Mesenchymal stem cell (in vitro differentiated cells and primary cell): ENCODE results near the gene FAM50B.

Source experiments
- DNase-seq: peaks from one replicate; pipeline ENCODE4 v3.0.0-alpha.2; 2013
- H2AFZ ChIP-seq: one replicate; pipeline ENCODE4 v1.6.1; 2013; ENCODE audit warnings: low read depth, mild to moderate bottlenecking, control low read depth, inconsistent platforms, low read length, moderate library complexity
- H2AK5ac ChIP-seq: 2 replicates; pipeline ENCODE4 v1.6.1; 2013; ENCODE audit warnings: low read length, moderate library complexity, mild to moderate bottlenecking, inconsistent platforms; ENCODE audit not compliant: severe bottlenecking
- H2BK120ac ChIP-seq: one replicate; pipeline ENCODE4 v1.6.1; 2013; ENCODE audit warnings: low read depth, mild to moderate bottlenecking, inconsistent platforms, low read length, moderate library complexity
- H2BK12ac ChIP-seq, 2 experiments: one replicate each; pipeline ENCODE4 v1.6.1; 2013; ENCODE audit warnings: inconsistent platforms in 2 of 2, low read length in 2 of 2, mild to moderate bottlenecking in 2 of 2, moderate library complexity in 2 of 2, control low read depth in 1 of 2
- H2BK15ac ChIP-seq: one replicate; pipeline ENCODE4 v1.6.1; 2013; ENCODE audit warnings: mild to moderate bottlenecking, low read depth, inconsistent platforms; ENCODE audit not compliant: poor library complexity, severe bottlenecking
- H2BK5ac ChIP-seq: 2 replicates; pipeline ENCODE4 v1.6.1; 2013; ENCODE audit warnings: low read depth, mild to moderate bottlenecking, low read length, control low read depth, inconsistent platforms; ENCODE audit not compliant: poor library complexity, severe bottlenecking
- H3K14ac ChIP-seq, 2 experiments: one replicate each; pipeline ENCODE4 v1.6.1; 2013; ENCODE audit warnings: inconsistent platforms in 2 of 2, low read length in 2 of 2, control low read depth in 1 of 2, mild to moderate bottlenecking in 1 of 2, moderate library complexity in 1 of 2
- H3K18ac ChIP-seq, 2 experiments: one replicate each; pipeline ENCODE4 v1.6.1; 2013; ENCODE audit warnings: inconsistent platforms in 2 of 2, low read length in 2 of 2, control low read depth in 1 of 2, low read depth in 1 of 2, mild to moderate bottlenecking in 1 of 2
- H3K23ac ChIP-seq, 2 experiments: one replicate each; pipeline ENCODE4 v1.6.1; 2013; ENCODE audit warnings: inconsistent platforms in 2 of 2, low read length in 2 of 2, mild to moderate bottlenecking in 2 of 2, moderate library complexity in 2 of 2, control low read depth in 1 of 2
- H3K27ac ChIP-seq: 2 replicates; pipeline ENCODE4 v1.5.1; 2013; ENCODE audit warnings: mild to moderate bottlenecking, moderate library complexity, low read length, control low read depth, inconsistent platforms; ENCODE audit not compliant: poor library complexity, severe bottlenecking
- H3K27me3 ChIP-seq, 2 experiments: 2 replicates each; pipeline versions ENCODE4 v1.6.1 to v1.7.0; 2013; ENCODE audit warnings: low read length in 2 of 2, mild to moderate bottlenecking in 2 of 2, moderate library complexity in 2 of 2, control low read depth in 1 of 2, inconsistent platforms in 1 of 2; ENCODE audit not compliant: control insufficient read depth in 1 of 2, insufficient read depth in 1 of 2
- H3K36me3 ChIP-seq, 2 experiments: 2 replicates each; pipeline versions ENCODE4 v1.6.1 to v1.7.0; 2013; ENCODE audit warnings: low read length in 2 of 2, control low read depth in 1 of 2, inconsistent platforms in 1 of 2, low read depth in 1 of 2, mild to moderate bottlenecking in 1 of 2; ENCODE audit not compliant: insufficient read depth in 2 of 2, control insufficient read depth in 1 of 2
- H3K4ac ChIP-seq, 2 experiments: one replicate each; pipeline ENCODE4 v1.6.1; 2013; ENCODE audit warnings: inconsistent platforms in 2 of 2, low read length in 2 of 2, mild to moderate bottlenecking in 2 of 2, moderate library complexity in 2 of 2, control low read depth in 1 of 2, low read depth in 1 of 2
- H3K4me1 ChIP-seq: 2 replicates; pipeline ENCODE4 v1.6.1; 2013; ENCODE audit warnings: low read depth, low read length, control low read depth; ENCODE audit not compliant: control insufficient read depth, insufficient read depth
- H3K4me2 ChIP-seq: 2 replicates; pipeline ENCODE4 v1.6.1; 2013; ENCODE audit warnings: low read length, mild to moderate bottlenecking, inconsistent platforms; ENCODE audit not compliant: poor library complexity, severe bottlenecking
- H3K4me3 ChIP-seq, 2 experiments: 2 replicates each; pipeline versions ENCODE4 v1.5.1 to v1.7.0; 2013; ENCODE audit warnings: low read length in 2 of 2, mild to moderate bottlenecking in 2 of 2, control low read depth in 1 of 2, low read depth in 1 of 2; ENCODE audit not compliant: insufficient read depth in 1 of 2
- H3K79me1 ChIP-seq: replicated peaks from 2 replicates; pipeline ENCODE4 v1.6.1; 2013; ENCODE audit warnings: mild to moderate bottlenecking, control low read depth, low read length, inconsistent platforms; ENCODE audit not compliant: poor library complexity, severe bottlenecking
- H3K9ac ChIP-seq: 2 replicates; pipeline ENCODE4 v1.7.0; 2013; ENCODE audit warnings: mild to moderate bottlenecking, low read length, moderate library complexity
- H3K9me3 ChIP-seq: 2 replicates; pipeline ENCODE4 v1.7.0; 2013; ENCODE audit warnings: mild to moderate bottlenecking, low read length; ENCODE audit not compliant: control insufficient read depth
- H4K8ac ChIP-seq: one replicate; pipeline ENCODE4 v1.6.1; 2013; ENCODE audit warnings: inconsistent platforms, mild to moderate bottlenecking, low read length, moderate library complexity
- H4K91ac ChIP-seq: one replicate; pipeline ENCODE4 v1.6.1; 2013; ENCODE audit warnings: mild to moderate bottlenecking, low read length, inconsistent platforms
- WGBS: methylation state at CpG from one replicate; pipeline ENCODE4 v1.1.7; 2013; ENCODE audit warnings: mixed read lengths; 5-methylcytosine and 5-hydroxymethylcytosine counted together

FAM50B gene

DNA sequence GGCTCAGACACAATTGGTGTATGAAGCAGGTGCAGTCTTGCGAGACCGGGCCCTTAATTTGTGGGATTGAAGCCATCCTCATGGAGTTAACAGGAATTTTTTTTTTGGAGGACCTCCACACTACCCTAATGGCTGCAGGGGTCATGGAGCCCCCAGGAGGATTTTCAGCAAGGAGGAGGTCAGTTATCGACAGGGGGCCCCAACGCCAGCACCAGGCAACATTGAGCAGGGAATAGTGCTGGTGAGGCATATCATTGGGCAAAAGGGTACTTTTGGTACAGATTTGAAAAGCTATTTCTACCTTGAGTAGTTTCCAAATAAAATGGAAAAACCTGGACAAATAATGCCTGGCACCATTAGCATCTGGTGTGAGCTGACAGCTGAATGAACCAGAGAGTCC lies 6.7 kb downstream of the FAM50B start:
- H3K36me3 ChIP-seq, result no peaks in the 10 kb centered on the region
- H3K9ac ChIP-seq, result no peak overlapping the region
- H3K14ac ChIP-seq, result no peak overlapping the region
- H2BK12ac ChIP-seq, result no peak overlapping the region
- H2BK120ac ChIP-seq, result no peak overlapping the region
- no peak for DNase-seq
- no peak overlapping the region for H3K27ac ChIP-seq
- H2AFZ ChIP-seq, result no peak overlapping the region
- H3K4me2 ChIP-seq, result no peak overlapping the region
- H3K4me1 ChIP-seq, result no peaks in the 10 kb centered on the region
- no peak overlapping the region for H4K8ac ChIP-seq
- H3K4me3 ChIP-seq, result no peak overlapping the region
- H3K18ac ChIP-seq, result no peak overlapping the region
- H3K27me3 ChIP-seq, result no peaks in the 10 kb centered on the region
- no peak overlapping the region for H3K4ac ChIP-seq
- H3K23ac ChIP-seq, result no peak overlapping the region
- H3K9me3 ChIP-seq, result no peaks in the 10 kb centered on the region
- no peak overlapping the region for H2BK15ac ChIP-seq
- H3K79me1 ChIP-seq, result no peaks in the 10 kb centered on the region
- H2AK5ac ChIP-seq, result no peak overlapping the region
- no peak overlapping the region for H2BK5ac ChIP-seq
- no peak overlapping the region for H4K91ac ChIP-seq
- WGBS, result 98% methylated on average over 4 of the region's 4 CpGs

DNA sequence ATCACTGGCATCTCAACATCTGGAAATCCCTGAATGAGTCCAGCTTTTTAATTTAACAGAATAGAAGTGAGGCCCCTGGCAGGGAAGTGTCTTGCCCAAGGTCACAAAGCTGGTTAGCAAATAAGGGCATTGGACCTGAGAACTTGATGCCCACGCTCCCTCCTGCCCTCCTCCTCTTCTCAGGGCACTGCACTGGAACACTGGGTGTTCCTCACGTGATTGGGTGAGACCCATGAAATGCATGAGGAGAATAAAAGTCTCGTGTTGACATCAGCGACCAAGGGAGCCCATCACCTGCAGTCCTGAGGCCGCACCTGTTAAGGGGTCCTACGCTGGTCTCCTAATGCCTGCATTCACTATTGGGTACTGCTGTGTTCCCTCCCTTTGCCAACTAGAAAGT lies 7.4 kb downstream of the FAM50B start:
- Histone ChIP-seq H3K27me3 (no peaks in the 10 kb centered on the region), H3K79me1 (no peaks in the 10 kb centered on the region), H3K4me3 (no peak overlapping the region), H3K14ac (no peak overlapping the region), H3K9ac (no peak overlapping the region), H3K4me1 (no peaks in the 10 kb centered on the region), H3K18ac (no peak overlapping the region), H2BK5ac (no peak overlapping the region), H4K91ac (no peak overlapping the region), H2AK5ac (no peak overlapping the region), H2BK12ac (no peak overlapping the region), H2AFZ (no peak overlapping the region), H3K27ac (no peak overlapping the region), H2BK120ac (no peak overlapping the region), H3K36me3 (no peaks in the 10 kb centered on the region), H3K4me2 (no peak overlapping the region), H4K8ac (no peak overlapping the region), H2BK15ac (no peak overlapping the region), H3K9me3 (no peaks in the 10 kb centered on the region), H3K4ac (no peak overlapping the region), H3K23ac (no peak overlapping the region)
- DNase-seq, result no peak
- 83% methylated on average over 6 of the region's 6 CpGs for WGBS

DNA sequence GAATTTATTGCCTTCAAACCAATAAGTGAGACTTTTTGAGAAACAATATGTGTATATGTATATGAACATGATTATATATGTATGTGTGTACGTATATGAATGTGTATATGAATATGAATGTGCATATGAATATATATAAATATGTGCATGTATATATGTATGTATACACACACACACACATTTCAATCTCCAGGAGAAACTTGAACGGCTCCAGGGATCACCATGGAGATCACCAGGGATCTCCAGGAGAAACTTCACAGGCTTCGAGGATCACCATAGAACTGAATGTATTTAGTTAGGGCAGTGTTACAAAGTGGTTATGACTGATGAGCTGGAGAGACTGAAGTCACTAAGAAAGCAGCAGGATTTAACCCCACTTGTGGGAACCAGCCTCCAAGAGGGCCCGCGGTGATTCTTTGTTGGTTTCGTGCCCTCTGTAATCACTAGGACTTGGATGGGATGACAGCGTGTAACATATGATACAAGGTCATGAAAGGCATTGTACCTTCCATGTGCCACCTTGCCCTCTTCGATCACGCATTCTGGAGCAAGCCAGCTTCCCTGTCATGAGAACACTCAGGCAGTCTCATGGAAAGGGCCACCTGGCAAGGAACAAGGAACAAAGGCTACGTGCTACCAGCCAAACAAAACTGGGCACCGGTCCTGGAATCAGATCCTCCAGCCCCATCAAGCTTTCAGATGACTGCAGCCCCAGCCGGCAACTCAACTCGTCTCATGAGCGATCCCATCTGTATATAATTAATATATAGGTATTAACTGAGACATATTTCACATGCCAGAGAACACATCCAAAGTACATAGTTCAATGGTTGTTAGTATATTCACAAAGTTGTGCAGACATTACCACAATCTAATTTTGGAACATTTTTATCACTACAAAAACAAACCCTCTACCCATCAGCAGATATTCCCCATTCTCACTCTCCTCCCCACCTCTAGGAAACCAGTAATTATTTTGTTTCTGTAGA lies 8.6 kb downstream of the FAM50B start:
- H3K4me3 ChIP-seq, result no peak overlapping the region
- no peaks in the 10 kb centered on the region for H3K36me3 ChIP-seq
- H2AFZ ChIP-seq, result no peak overlapping the region
- no peak overlapping the region for H3K4ac ChIP-seq
- H2BK5ac ChIP-seq, result no peak overlapping the region
- H3K4me1 ChIP-seq, result no peaks in the 10 kb centered on the region
- H3K27ac ChIP-seq, result no peak overlapping the region
- H4K91ac ChIP-seq, result no peak overlapping the region
- H3K9ac ChIP-seq, result no peak overlapping the region
- peaks cover 0 to 5% of the 10 kb centered on the region in 2 experiments for H3K27me3 ChIP-seq
- peak overlapping the region in 1 of 2 experiments; percentile 75 for H3K14ac ChIP-seq
- no peak overlapping the region for H2BK120ac ChIP-seq
- no peak overlapping the region for H2BK12ac ChIP-seq
- peak overlapping the region in 1 of 2 experiments; percentile 57 for H3K18ac ChIP-seq
- H3K9me3 ChIP-seq, result no peaks in the 10 kb centered on the region
- no peak overlapping the region for H3K4me2 ChIP-seq
- H4K8ac ChIP-seq, result no peak overlapping the region
- no peak overlapping the region for H2BK15ac ChIP-seq
- WGBS, result 96% methylated on average over 10 of the region's 14 CpGs
- no peak for DNase-seq
- no peaks in the 10 kb centered on the region for H3K79me1 ChIP-seq
- H2AK5ac ChIP-seq, result no peak overlapping the region
- H3K23ac ChIP-seq, result no peak overlapping the region

DNA sequence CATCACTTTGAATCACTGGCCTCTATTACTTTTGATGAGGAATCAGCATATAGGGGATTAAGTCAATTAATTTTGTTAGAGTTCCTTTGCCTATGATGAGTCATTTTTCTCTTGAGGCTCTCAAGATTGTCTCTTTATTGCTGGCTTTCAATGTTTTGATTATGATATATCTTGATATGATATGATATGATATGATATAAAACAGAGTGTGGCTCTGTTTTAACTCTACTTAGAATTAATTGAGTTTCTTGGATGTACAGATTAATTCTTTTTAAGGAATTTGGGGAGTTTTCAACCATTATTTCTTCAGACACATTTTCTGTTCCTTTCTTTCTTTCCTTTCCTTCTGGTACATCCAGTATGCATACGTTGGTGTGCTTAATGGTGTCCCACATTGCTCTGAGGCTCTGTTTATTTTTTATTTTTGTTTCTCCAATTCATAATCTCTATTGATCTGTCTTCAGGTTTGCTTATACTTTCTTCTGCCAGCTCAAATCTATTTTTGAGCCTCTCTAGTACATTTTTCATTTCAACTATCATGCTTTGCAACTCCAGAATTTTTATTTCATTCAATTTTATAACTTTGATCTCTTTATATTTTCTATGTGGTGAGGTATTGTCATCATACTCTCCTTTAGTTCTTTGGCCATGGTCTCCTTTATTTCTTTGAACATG lies 10.8 kb downstream of the FAM50B start:
- Histone ChIP-seq H2BK5ac (no peak overlapping the region), H4K8ac (no peak overlapping the region), H3K9me3 (no peaks in the 10 kb centered on the region), H3K79me1 (no peaks in the 10 kb centered on the region), H3K27me3 (peaks cover 0 to 5% of the 10 kb centered on the region in 2 experiments), H3K9ac (no peak overlapping the region), H3K36me3 (no peaks in the 10 kb centered on the region), H3K18ac (no peak overlapping the region), H3K4ac (no peak overlapping the region), H3K23ac (no peak overlapping the region), H4K91ac (no peak overlapping the region), H2BK120ac (no peak overlapping the region), H3K4me2 (no peak overlapping the region), H3K4me1 (no peaks in the 10 kb centered on the region), H2BK15ac (no peak overlapping the region), H2AK5ac (no peak overlapping the region), H2AFZ (no peak overlapping the region), H3K4me3 (no peak overlapping the region), H3K14ac (no peak overlapping the region), H2BK12ac (no peak overlapping the region), H3K27ac (no peak overlapping the region)
- 100% methylated on average over 1 of the region's 1 CpG for WGBS
- DNase-seq, result no peak
